Mucosa of descending colon (tissue), 3 donors: ENCODE measurements around the gene RB1. TPM values are rescaled to one million over a fixed set of nuclear protein-coding genes. Genes with fewer than 3 reads are reported as not detected.

Experiments used
- ATAC-seq: fragments of 200-7000 bp; cut with Tn5 transposase; one replicate; pipeline ENCODE4 v1.9.1; 2020; ENCODE audit warnings: mild to moderate bottlenecking, moderate library complexity
- DNase-seq, 3 donors: peaks; one replicate each; pipeline ENCODE4 v3.0.0-alpha.2; 2020
- H3K36me3 ChIP-seq: fragments of 200-600 bp; one replicate; pipeline ENCODE4 v1.8.0; 2021; ENCODE audit warnings: low read depth, mild to moderate bottlenecking
- H3K4me1 ChIP-seq: fragments of 200-600 bp; one replicate; pipeline ENCODE4 v1.8.0; 2021; ENCODE audit warnings: low read depth, mild to moderate bottlenecking
- H3K4me3 ChIP-seq: fragments of 200-600 bp; one replicate; pipeline ENCODE4 v1.8.0; 2021; ENCODE audit warnings: mild to moderate bottlenecking
- H3K9me3 ChIP-seq: fragments of 200-600 bp; one replicate; pipeline ENCODE4 v1.8.0; 2021; ENCODE audit warnings: mild to moderate bottlenecking
- intact Hi-C, 2 donors: fragments of 100-400 bp; cut with DNase I in 1 of 2; cut with micrococcal nuclease in 1 of 2; formaldehyde crosslinking; loops; one replicate each; pipeline versions ENCODE4 v1.11.0 to v1.11.1; 2022; cut with DNase I, micrococcal nuclease
- total RNA-seq, 3 donors: library from RNA; stranded (reverse); fragmentation: NEBNext Ultra II Directional in 2 of 3; extraction: Animal tissue kit (Norgen Biotek cat#: 25700) in 2 of 3; gene quantifications; one replicate each; pipeline versions ENCODE4 v1.2.1 to v1.2.4, GENCODE V29; 2021 to 2023
- TF ChIP-seq, protein P1 (sequence below): fragments of 200-600 bp; IDR thresholded peaks from one replicate; pipeline ENCODE4 v1.8.0; 2022; ENCODE audit warnings: antibody characterized with exemption, mild to moderate bottlenecking
- donor health status: DM: no; HTN: no; CAD: no; lungs with moderate emphysema.
- donor health status: DM: no; HTN: no; CAD: no.
- donor health status: DM: no; HTN: yes; CAD: no.

Gene RB1
- total RNA-seq, 3 donors from 2014 or later, result 23.4 to 30.0 (median 29.3) TPM

DNA sequence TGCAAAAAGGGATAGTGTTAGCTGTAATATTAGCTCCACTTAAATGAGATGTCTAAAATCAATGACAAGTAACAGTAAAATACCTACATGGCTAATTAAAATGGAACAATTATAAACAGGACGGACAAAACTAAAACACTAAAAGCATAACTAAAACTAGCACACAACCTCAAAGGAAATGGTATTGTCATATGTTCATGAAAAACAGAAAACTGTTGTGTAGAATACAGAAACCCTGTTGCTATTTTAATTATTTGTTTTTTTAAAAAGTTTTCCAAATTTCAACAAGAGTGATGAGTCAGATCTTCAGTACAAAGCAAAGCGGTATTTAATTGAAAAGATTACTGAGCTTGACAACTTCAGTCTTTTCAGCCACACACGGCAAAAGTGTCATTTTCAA lies 225.2 kb downstream of the RB1 start:
- Histone ChIP-seq H3K4me1 (peaks cover 5% of the 10 kb centered on the region), H3K36me3 (no peaks in the 10 kb centered on the region), H3K4me3 (no peak overlapping the region), H3K9me3 (no peaks in the 10 kb centered on the region)
- no peak for ATAC-seq
- intact Hi-C loops, result no loop called here
- DNase-seq, result no peak
- TF ChIP-seq, protein P1, sequence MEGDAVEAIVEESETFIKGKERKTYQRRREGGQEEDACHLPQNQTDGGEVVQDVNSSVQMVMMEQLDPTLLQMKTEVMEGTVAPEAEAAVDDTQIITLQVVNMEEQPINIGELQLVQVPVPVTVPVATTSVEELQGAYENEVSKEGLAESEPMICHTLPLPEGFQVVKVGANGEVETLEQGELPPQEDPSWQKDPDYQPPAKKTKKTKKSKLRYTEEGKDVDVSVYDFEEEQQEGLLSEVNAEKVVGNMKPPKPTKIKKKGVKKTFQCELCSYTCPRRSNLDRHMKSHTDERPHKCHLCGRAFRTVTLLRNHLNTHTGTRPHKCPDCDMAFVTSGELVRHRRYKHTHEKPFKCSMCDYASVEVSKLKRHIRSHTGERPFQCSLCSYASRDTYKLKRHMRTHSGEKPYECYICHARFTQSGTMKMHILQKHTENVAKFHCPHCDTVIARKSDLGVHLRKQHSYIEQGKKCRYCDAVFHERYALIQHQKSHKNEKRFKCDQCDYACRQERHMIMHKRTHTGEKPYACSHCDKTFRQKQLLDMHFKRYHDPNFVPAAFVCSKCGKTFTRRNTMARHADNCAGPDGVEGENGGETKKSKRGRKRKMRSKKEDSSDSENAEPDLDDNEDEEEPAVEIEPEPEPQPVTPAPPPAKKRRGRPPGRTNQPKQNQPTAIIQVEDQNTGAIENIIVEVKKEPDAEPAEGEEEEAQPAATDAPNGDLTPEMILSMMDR, result no peak

DNA sequence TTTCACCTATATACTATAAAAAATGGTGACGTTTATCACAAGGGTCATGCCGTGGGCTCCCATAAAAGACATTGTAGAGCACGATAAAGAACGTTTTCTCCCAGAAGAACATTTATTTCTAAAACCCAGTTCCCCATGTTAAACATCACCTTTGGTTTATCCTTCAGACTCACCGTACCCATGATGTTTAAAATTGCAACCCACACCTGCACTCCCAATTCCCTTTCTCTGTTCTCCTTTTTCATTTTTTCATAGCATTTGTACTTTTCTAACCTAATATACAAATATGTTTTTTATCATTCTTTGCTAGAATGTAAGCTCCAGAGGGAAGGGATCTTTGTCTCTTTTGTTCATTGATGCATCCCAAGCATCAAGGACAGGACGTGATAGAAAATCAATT lies 227.3 kb downstream of the RB1 start:
- H3K4me3 ChIP-seq, result no peak overlapping the region
- intact Hi-C loops, result no loop called here
- ATAC-seq (no peak), DNase-seq (no peak)
- no peaks in the 10 kb centered on the region for H3K36me3 ChIP-seq
- TF ChIP-seq, protein P1, result no peak
- peaks cover 5% of the 10 kb centered on the region for H3K4me1 ChIP-seq
- no peaks in the 10 kb centered on the region for H3K9me3 ChIP-seq

Other genes with a start within 250 kb of the RB1 start
- 10 to 100 TPM; 42.0 to 47.6 (median 43.6) TPM for gene MED4, start 208.6 kb upstream of the RB1 start, total RNA-seq
- 100 to 1,000 TPM; 418 to 517 (median 511) TPM for gene ITM2B, start 70.5 kb upstream of the RB1 start, total RNA-seq
- 10 to 100 TPM; 10.7 to 15.0 (median 12.3) TPM for gene LPAR6, start 109.4 kb downstream of the RB1 start, total RNA-seq
- gene RCBTB2, start 229.3 kb downstream of the RB1 start, total RNA-seq, result 10 to 100 TPM in 1 of 3 donors, 1 to 10 TPM in 2; 4.9 to 10.9 (median 6.7) TPM